Ammon's horn (tissue), 1 donor: ENCODE data around the gene KIAA1217.
A peak's percentile ranks its signal among the peaks of the same experiment; 100 is the strongest.

ENCODE experiments used
- DNase-seq: peaks from one replicate; pipeline ENCODE4 v3.0.0-alpha.2; 2016; ENCODE audit warnings: low spot score

KIAA1217 gene

DNA sequence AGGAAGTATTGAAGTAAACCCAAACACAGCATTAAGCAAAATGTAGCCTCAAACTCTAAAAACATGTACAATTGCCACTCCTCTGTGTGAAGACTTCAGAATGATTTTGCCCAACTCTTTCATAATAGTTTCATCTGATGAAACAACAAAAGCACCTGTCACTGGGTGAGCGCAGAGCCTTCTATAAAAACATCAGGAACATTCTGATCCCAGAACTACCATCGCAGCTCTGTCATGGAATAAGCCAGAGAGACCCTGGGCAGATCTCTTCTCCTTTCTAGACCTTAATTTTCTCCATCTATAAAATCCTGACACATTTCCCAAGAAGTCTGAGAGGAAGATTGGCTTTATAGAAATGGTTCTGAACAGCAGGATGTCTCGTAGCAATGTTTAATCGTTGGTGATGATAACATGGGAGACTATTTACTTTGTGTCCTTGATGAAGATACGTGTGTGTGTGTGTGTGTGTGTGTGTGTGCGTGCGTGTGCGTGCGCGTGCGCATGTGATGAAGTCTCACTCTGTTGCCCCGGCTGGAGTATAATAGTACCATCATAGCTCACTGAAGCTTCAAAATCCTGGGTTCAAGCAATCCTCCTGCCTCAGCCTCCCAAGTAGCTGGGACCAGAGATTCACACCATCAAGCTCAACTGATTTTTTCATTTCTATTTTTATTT, 198.0 kb downstream of the KIAA1217 start:
- DNase-seq = no peak

DNA sequence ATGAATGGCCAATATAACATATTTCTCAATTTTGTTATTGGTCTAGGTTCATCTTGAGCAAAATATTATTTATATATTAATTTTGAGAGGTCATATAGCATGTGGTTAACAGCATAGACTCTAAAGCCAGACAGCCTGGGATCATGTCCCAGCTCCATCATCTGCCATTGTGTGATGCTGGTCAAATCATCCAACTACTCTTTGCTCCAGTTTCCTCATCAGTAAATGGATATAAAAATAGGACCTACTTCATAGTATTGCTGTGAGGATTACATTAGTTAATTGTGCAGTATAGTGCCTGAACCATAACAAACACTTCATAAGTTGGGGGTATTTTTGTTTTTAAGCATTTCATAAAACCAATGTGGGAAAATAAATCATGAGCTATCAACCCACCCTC, 199.0 kb downstream of the KIAA1217 start:
- no peak for DNase-seq

DNA sequence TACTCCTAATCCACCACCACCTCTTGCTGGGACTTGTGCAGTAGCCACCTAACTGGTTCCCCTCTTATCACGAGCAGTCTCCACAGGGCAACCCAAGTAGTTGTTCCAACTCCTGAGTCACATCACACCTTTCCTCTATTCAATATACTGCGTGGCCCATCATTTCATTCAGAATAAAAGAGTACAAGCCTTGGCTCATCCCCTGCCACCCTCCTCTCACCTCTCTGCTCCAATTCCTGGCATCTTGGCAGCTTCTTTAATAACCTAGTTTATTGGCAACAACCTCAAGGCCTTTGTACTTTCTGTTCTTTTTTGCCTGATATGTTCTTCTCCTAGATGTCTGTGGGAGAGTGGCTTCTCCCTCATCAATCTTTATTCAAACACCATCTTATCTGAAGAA, 199.4 kb downstream of the KIAA1217 start:
- no peak for DNase-seq

DNA sequence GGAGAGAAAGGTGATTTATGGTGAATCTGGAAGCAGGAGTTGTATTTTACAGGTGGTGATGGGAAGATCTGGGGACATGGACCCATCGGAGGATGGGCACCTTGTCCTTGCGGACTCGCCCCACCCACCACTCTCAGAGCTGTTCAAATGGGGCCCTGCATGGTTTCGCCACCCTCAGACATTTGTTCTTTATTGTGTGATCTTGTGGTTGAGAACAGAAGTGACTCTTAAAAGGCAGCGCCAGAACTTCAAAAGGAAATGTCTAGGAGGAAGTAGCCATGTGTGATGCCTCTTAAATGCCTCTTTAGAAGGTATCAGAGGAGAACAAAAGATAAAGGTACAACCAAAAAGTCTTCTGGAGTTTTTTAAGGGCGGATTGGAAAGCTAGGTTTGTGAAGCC, 205.7 kb downstream of the KIAA1217 start:
- DNase-seq = no peak

DNA sequence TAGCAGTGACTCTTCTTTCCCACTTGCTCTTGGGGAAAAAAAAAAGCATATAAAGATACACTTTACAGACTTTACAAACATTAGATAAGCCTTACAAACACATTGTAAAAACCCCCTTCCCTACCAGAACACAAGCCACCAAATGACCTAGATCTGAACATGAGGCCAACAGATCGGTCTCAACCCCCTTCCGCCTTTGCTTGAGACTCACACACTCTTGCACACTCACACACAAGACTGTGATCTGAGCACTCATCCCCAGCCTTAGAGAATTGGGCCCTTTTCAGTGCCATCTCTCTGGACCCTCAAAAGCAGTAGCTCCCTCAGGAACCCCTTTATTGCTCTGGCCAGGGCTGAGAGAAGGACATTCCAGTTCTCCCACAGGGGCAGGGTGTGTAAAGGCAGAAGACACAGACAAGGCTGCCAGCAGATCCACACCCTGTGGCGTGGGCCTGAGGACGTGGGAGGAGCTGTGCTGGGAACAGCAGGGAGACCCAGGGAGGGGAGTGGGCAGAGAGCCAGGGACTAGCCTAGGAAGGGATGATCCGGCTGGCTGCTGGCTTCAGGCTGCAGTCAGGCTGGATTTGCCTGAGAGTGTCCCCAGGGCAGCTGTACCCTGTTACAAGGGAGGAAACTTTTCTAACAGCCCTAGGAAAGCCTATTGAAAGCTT, 206.7 kb downstream of the KIAA1217 start:
- peak; percentile 28 for DNase-seq

DNA sequence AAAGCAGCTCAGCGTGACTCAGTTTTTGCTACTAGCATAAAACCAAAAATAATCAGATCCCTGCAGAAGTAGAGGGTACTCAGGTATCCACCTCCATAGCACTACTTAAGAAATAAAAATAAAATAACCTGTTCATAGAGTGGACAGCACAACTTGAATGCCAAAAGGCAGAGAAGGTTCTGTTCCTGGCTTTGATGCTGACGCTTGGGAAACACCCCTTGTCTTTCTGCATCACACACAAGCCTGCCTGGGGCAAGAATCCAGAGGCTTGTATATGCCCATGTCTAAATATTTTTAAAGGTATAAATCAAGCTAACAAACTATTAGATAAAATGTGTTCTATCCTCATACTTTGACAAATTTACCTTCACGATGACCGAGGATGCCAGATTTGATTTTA, 207.3 kb downstream of the KIAA1217 start:
- DNase-seq = no peak

DNA sequence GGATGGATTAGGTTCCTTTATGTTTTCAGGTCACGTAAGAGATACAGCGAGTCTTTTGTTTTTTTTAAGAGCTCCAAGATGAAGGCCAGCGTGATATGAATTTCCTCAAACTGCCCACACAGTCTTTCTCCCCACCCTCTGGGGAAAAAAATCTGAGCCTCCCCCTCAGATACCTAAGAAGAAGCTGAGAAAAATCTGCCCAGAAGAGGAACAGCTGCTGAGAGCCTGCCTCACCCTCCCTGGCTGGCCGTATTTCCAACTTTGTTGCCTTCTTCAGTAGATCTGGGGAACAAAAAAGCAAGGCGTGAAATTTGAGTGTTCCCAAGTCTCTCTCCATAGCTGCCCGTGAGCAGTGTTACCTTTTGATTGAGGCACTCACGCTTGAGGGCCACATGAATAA, 208.1 kb downstream of the KIAA1217 start:
- DNase-seq = no peak

DNA sequence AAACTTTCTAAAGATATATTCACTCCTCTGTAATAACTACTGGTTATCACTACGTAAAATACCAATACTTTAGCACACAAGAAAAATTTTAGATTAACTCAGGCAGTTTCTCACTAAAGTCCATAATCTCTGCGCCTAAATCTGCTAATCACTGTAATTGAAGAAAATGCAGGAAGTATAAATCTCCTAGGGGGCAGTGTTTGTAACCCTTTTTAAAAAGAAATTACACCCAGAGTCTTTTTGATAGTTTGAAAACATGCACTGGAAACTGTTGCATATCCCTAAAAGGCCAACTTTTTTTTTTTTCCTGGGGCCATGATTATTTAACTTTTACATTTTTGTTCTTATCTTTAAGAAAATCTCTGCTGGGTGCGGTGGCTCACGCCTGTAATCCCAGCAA, 209.6 kb downstream of the KIAA1217 start:
- DNase-seq = no peak

DNA sequence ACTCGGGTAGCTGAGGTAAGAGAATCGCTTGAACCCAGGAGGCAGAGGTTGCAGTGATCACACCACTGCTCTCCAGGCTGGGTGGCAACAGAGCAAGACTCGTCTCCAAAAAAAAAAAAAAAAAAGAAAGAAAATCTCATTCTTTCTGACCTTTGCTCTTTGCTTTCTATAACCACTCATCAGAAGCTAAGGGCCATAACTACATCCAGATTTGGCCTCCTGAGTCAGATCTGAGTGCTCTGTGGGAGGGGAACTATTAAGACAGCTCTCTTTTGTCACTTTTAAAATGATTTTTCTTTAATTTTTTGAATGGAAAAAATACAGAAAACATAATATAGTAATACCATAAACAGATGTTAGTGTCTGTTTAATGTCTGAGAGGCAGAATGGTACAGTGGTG, 210.1 kb downstream of the KIAA1217 start:
- DNase-seq = no peak

DNA sequence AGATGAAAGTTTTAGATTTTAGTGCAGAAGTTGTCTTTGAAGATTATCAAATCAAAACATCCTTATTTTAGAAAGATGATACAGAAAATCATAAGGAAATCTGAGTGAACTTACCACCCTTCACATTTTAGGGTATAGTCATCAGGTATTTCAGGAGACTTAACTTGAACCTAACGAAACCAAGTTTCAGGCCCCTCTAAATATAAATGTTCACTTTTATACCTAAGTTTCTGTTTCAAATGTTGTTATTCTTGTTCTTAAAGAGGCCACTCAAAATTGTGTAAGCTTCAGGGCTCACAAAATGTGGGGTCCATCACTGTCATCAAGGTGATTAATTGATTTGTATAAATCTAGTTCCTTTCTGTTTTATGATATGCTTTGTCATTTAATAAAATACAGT, 216.2 kb downstream of the KIAA1217 start:
- DNase-seq = no peak

DNA sequence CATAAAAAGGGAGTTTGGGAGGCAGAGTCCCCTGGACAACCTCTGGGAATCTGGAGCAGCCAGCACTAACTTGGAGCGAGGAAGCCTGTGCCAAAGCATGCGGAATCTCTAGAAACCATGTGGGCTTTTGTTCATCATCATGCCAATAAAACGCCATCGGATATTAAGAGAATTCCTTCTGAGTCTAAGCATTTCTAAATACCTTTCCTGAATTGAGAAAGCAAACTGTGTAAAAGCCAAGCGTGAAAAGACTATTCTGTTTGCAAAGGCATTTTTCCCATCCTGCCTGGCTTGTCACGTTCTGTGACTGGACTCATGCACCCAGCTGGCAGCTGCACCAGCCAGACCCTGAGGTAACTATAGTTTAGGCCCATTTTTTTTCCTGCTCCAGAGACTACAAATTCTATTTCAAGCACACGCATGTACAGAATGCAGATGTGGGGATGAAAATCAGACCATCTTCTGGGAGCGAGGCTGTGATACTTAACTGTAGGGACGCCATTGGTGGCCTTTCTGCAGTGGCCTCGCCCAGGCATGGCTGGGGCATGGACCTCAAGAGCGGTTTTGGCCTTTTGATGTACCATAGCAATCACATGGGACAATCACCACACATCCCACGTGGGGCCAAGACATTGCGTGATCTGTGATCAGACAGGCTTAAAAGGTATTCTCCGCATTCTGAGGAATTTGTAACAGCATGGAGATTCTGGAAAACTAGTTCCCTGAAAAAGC, 218.9 kb downstream of the KIAA1217 start:
- peak; percentile 12 for DNase-seq

DNA sequence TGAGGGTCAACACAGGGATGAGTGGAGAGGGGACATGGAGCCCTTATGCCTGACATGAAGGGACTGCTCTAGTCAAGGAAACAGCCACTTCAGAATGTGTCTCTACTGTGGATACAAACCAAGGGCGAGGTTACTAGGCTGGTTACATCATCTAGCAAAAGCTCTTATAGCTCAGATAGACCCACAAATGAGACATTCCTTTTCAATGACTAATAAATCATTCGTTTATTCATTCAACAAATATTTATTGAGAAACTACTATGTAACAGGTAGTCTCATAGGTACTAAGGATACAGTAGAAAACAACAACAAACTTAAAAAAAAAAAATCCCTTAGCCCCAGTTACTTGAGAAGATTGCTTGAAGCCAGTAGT, 219.5 kb downstream of the KIAA1217 start:
- DNase-seq = no peak

DNA sequence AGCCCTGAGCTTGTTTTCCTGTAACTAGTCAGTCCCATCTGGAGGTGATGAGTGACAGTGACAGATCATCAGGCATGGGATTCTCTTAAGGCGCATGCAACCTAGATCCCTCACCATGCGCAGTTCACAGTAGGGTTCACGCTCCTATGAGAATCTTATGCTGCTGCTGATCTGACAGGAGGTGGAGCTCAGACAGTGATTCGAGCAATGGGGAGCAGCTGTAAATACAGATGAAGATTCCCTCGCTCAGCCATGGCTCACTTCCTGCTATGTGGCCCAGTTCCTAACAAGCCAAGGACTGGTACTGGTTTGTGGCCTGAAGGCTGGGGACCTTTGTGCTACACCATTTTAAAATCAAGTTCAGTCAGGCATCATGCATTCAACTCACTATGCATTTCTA, 221.7 kb downstream of the KIAA1217 start:
- DNase-seq = no peak

DNA sequence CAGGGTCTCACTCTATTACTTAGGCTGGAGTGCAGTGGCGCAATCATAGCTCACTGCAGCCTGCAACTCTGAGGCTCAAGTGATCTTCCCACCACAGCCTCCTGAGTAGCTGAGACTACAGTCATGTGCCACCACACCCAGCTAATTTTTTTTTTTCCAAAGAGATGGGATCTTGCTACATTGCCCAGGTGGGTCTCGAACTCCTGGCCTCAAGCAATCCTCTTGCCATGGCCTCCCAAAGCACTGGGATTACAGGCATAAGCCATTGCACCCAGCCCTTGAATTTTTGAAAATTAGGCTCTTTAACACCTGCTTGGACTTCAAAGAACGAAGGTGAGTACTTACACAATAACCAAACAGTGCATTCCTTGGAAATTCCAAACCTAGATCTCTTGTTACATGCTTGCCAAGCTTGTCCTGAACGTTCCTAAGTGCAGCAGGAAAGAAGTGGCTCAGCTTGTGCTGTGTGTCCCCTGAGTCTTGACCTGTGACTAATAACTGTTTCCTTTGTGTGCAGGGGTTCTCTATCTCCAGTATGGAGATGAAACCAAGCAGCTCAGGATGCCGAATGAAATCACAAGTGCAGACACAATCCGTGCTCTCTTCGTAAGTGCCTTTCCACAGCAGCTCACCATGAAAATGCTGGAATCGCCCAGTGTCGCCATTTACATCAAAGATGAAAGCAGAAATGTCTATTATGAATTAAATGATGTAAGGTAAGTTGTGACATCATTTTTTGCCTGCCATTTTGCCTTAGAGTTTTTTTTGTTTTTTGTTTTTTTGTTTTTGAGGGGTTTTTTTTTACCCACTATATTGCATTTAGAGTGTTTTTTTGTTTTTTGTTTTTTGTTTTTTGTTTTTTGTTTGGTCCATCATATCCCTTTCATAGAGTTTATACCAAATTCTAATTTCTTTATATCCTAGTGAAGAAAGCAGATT, 223.8 kb downstream of the KIAA1217 start:
- no peak for DNase-seq

DNA sequence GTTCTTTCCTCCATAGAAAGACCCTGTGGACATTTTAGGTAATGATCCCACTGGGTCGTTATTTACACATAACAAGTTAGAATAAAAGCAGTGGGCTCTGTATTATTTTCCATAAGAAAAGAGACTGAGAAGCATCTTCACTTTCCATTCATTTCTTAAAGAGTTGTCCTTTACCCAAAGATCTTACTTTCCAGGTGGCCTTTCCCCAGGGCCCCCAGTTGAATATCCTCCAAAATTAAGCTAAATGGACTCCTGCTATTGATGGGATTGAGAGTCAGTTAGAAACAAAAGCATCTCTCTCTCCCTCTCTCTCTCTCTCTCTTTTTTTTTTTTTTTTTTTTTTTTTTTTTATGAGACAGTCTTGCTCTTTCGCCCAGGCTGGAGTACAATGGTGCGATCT, 224.8 kb downstream of the KIAA1217 start:
- no peak for DNase-seq

DNA sequence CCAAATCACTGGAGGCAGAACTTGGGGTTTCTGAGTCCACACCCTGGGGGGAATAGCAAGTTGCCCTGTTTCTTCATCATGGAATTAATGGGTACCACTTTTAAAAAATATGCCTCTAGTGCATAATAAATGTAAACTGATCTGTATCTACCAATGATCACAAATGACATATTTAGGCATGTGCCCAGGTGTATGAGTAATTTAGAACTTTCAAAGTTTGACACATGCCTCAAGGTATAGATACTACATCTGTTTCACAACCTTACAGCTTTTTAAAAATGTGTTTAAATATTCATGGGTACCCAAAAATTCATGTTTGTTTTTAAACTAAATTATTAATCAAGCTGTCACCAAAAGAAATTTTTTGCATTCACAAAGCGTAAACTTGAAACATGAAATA, 226.0 kb downstream of the KIAA1217 start:
- no peak for DNase-seq

DNA sequence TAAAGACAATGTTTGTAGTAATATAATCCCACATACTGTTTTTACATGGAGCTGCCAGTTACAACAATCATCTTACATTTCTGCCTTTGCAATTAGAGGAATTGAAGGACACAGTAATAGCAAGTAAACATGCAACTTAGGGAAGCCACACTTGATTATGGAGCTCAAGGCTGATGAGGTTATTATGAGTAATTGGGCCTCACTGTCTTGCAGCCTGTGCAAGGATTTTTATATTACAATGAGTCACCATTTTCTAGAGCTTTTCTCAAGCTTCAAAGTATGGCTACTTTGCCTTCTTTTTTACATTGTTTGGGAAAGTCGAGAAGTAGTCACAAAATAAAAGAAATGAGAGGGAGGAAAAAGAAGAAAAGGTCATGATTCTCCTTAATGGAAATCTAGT, 226.4 kb downstream of the KIAA1217 start:
- no peak for DNase-seq

DNA sequence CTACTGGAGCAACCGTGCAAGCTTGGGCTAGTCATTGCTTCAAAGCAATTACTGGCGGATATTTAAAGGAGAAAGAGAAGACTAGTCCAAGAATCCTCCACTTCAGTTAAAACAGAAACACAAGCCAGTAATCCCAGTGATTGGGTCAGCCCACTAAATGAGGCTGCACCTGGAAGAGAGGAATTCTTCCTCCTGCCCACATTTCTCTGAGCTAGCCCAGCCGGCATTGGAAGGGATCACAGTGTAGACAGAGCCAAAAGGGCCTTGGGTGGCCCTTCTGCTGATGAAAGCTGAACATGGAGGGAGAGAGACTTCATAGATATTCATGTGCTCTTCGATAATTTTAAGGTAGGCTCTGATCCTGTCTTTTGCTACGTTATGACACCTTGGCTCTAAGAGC, 228.4 kb downstream of the KIAA1217 start:
- DNase-seq = no peak

DNA sequence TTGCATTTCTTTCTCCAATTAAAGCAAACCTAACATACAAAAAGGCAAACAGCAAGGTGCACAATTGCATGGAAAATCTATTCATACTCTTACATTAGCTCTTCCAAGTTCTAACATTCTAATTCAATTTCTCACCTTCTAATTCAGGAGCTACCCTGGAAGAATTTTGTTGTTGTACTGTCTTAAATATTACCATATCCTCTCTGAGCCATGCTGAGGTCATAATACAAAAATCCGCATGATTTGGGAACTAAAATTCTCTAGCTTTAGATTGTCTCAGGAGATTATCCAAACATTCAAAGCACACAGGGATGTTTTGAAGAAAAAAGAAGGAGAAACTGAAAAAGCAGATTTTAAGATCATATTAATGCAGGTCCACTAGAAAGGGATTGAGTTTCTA, 229.9 kb downstream of the KIAA1217 start:
- DNase-seq = no peak

DNA sequence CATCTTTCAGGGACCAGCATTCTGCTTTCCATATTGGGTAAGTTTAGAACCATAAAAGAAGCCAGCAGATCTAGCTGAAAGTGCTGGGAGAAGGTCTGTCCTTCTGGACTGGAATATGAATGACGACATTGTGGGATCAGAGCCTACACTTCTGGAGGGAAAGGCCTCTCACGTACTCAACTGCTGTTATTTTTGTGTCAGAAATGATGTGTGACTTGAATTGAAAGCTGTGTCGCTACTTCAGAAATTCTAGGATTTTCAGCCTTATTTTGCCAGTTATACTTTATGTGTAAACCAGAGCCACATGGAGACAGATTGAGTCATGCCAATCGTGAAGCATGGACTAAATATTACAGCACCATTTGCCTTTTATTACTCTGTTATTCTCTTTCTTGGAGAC, 231.0 kb downstream of the KIAA1217 start:
- DNase-seq = no peak

DNA sequence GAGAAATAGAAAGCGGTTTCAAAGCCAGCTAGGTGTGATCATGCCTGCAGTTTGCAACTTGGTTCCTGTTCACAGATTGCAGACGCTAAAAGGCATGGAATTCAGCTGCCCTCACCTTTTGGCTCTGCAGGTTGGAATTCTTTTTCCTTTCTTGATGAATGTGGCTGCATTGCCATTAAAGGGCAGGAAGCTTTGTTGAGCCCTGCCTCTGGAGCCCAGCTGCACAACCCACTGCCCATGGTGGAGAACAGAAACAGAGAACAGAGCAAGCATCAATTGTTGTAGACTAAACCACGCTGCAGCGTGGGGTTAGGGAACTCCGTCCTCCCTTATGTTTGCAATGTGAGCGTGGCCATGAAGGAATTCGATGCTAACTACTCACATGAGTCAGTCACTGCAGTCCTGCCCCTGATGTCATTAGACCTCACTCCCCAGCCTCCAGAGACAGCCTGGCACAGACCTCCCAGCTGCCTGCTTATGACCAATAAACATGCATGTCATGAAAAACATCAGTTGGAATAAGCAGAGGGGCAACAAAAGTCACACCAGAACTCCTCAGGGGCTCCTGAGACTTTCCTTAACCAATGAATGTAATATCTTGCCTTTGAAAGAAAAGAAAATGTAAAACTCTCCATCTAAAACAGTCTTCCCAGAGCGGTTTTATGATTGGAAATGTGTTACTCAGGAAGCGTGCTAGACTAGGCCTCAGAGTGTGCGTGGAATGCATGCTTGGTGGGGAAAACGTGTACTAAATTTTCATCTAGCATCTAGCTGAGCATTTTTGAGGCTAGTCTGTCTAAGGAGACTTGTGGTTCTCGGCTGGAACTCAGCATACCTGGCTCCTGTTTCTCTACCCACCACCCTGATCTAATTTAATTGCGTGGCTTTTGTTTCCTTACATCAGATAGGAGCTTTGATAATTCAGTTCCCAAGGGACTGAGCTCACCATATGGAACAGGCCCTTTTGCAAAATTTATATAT, 232.2 kb downstream of the KIAA1217 start:
- no peak for DNase-seq
